B cell (primary cell): ENCODE results near the gene RAMP2.

Experiments
- CTCF ChIP-seq: fragments of 200-600 bp; IDR thresholded peaks from one replicate; pipeline ENCODE4 v1.8.0; 2022; ENCODE audit warnings: antibody characterized with exemption, mild to moderate bottlenecking
- EZH2 ChIP-seq: IDR thresholded peaks from 2 replicates; pipeline ENCODE4 v1.6.1; 2012; ENCODE audit warnings: borderline replicate concordance, low read depth, mild to moderate bottlenecking, moderate library complexity, low read length; ENCODE audit not compliant: insufficient read depth, poor library complexity, severe bottlenecking

- no peak for TF ChIP-seq EZH2
- no peak for TF ChIP-seq CTCF
Observed at GRCh38 chr17:42743595-42744282, 17.3 kb upstream of the RAMP2 start.
